SH-SY5Y (cell line): Measurements from ENCODE around the gene MAP3K14.

Experiments used
- GATA2 ChIP-seq: IDR thresholded peaks from 2 replicates; pipeline ENCODE4 v1.6.1; 2011; ENCODE audit warnings: mild to moderate bottlenecking, low read depth, low read length
- GATA3 ChIP-seq: IDR thresholded peaks from 2 replicates; pipeline ENCODE4 v1.6.1; 2011; ENCODE audit warnings: low read depth, mild to moderate bottlenecking, low read length, moderate library complexity

The MAP3K14 gene

DNA sequence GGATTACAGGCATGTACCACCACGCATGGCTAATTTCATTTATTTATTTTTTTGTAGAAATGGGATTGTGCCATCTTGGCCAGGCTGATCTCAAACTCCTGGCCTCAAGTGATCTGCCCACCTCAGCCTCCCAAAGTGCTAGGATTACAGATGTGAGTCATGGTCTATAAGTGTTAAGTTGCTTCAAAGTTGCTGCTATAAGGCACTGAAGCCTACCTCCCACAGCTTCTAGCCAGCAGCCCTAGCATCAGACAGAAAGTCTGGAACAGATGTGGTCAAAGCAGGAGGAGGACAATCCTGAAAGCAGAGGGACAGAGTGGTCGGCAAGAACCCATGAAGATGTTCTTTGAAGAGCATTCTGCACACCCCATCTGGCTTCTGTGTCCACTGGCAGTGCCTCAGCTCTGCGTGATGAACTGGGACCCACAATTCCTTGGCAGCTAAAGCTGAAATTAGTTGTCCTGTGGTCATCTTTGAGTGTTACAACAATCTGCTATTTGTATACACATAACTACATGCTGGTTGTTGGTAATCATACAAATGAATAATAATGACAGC lies 11.2 kb downstream of the MAP3K14 start:
- TF ChIP-seq GATA2 (no peak), GATA3 (no peak)

DNA sequence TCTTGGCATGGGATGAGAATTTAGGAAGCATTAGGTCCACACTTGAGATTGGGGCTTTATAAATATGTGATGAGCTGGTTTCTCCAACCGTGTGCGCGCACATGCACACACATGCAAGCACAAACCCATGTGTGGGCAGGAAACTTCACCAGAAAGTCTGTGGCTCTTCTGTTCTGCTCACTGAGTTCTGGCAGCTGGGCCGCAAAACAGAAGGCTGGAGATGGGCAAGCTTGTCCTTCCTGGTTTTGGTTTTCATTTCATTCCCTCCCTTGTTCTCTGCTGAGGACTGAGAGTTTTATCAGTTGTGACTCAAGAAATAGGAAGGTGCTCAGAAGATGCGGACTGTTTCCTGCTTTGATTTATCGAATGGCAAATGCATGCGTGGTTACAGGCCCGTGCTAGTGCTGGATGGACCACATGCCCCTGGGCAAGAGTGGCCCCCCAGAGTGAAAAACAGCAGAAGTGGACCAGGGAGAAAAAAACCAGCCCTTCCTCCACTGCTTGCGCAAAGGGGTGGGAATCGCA lies 14.1 kb downstream of the MAP3K14 start:
- no peak for TF ChIP-seq GATA3
- TF ChIP-seq GATA2: no peak

DNA sequence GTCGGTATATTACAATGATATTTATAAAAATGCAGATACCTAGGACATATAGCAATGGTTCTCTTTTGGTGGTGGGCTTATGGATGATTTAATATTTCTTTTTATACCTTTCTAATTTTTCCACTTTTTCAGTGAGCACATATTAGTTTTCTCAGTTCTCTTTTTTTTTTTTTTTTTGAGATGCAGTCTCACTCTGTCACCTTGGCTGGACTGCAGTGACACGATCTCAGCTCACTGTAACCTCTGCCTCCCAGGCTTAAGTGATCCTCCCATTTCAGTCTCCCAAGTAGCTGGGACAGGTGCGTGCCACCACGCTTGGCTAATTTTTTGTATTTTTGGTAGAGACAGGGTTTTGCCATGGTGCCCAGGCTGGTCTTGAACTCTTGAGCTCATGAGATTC lies 15.1 kb downstream of the MAP3K14 start:
- TF ChIP-seq GATA3 (no peak), GATA2 (no peak)

DNA sequence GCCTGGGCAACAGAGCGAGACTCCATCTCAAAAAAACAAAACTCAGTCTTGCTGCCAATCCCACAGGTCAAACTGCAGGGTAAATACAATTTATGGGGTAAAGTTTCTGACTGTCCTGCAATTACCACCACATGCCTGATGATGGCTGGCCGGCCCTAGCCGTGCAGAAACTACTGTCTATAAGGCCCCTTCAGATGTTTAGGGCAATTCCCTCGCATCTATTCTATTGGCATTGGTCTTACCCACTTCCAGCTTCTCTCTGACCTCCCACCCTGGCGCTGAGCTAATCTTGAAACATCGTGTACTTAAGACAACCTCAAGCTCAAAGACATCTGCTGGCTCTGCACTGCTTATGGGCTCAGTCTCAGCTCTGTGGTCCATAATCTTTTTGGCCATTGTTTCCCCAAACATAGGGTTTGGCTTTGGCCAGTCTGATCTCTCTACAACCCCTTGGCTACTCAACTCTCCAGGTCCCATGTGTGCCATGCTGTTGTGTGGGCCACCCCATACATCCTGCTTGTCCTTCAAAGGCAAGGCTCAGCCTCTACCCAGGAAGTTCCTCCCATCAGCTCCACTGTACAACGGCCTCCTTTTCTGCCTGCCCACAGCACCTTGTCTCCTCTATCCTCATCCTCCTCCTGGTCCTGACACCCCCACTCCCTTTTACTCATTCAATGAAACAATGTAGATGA lies 16.6 kb downstream of the MAP3K14 start:
- TF ChIP-seq GATA3: no peak
- no peak for TF ChIP-seq GATA2

DNA sequence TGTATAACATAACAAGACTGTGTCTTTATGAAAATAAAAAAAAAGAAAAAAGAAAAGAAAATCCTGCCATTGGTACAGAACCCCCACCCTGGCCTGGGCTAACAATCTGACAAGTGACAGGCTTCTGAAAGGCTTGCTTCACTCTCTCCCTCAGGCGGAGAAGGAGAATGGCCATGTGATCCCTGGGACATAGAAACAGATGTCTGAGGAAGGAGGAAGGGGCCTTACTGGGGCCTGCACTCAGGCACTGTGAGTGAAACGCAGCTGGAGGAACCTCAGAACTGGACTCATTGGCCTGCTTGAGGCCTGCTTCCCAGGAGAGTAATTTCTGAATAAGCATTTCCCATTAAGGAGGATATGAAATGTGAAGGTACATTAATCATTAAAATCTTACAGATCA lies 17.5 kb downstream of the MAP3K14 start:
- TF ChIP-seq GATA3: no peak
- TF ChIP-seq GATA2: no peak

DNA sequence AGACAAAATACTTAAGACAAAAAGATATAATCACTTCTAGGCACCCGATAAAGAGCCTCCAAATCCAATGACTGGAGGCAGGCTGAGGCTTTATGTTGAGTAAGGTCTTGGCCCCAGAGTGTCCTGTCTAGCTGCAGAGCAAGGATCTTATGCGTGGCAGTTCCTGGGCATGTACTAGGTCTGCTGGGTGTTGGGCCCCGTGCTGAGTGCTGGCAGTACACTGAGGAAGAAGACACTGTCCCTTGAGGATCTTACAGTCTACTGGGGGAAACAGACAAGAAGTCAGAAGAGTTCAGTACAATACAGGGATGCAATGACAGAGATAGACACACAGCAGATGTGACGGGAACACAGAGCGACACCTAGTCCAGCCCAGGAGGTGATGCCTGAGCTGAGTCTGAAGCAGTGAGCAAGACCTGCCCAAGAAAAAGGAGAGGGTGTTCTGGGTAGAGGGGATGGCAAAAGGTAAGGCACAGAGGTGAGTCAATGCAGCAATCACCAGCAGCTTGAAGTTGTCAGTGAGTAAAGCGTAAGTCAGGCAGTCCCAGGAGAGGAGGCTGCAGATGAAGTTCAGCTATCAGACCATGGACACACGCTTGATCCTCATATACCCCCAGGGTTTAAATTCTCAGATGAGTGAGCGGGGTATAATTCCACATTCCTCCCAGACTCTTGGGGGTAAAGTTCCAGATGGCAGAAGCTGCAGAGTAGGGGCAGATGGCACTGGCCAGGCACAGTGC lies 18.1 kb downstream of the MAP3K14 start:
- TF ChIP-seq GATA3: no peak

DNA sequence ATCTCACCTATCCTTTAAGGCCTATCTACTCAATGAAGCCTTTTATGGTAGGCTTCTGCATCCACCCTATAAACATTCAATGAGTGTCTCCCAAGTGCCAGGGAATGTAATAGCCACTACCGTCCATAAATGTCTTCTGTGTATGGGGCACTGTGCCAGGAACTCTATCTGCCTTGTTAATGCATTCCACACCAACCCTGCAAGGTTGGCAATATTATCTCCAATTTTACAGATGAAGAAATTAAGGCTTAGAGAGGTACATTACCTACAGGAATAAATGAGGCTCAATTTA lies 20.0 kb downstream of the MAP3K14 start:
- TF ChIP-seq GATA3: no peak
- TF ChIP-seq GATA2: no peak

DNA sequence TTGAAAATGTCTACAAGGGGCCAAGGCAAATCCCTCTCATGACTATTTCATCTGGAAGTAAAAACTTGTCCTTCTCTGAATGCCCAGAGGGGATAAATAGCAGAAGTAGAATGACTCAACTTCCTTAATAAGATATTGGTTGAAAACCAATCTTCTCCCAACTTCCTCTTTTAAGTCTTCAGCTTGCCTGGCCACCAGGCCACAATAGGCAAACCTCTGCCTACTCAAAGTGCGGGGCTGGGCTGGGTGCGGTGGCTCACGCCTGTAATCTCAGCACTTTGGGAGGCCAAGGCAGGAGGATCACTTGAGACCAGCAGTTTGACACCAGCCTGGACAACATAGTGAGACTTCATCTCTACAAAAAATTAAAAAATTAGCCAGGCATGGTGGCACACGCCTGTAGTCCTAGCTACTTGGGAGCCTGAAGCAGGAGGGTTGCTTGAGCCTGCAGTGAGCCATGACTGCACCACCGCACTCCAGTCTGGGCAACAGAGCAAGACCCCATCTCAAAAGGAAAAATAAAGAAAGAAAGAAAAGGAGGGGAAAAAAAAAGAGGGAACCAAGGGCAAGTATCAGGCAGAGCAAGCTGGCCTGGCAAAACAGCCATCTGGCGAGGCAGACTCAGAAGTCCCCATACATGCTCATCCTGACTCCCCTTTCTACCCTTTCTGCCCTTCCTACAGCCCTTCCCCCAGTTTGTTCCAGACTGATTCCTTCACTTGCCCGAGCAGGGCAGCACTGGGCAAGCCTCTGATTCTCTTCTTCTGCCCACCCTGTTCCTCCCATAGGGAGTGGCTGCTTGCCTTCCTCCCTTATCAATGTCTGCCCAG lies 20.6 kb downstream of the MAP3K14 start:
- TF ChIP-seq GATA2 (no peak), GATA3 (no peak)

DNA sequence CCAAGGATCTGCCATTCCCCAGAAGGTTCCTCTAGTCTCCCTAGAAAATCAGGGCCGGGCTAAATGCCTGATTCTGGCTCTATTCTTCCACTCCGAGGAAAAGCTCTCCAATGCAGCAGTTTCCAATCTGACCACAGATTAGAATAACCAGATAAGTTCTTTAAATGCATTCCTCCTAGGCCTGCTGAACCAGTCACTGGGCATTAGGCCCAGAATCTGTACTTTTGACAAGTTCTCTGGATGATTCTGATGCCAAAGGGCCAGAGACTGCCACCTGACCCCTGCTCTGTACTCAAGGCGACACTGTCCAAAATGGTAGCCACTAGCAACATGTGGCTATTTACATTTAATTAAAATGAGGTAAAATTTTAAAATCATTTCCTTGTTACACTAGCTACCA lies 22.3 kb downstream of the MAP3K14 start:
- TF ChIP-seq GATA3 (no peak), GATA2 (peak; percentile 82)

DNA sequence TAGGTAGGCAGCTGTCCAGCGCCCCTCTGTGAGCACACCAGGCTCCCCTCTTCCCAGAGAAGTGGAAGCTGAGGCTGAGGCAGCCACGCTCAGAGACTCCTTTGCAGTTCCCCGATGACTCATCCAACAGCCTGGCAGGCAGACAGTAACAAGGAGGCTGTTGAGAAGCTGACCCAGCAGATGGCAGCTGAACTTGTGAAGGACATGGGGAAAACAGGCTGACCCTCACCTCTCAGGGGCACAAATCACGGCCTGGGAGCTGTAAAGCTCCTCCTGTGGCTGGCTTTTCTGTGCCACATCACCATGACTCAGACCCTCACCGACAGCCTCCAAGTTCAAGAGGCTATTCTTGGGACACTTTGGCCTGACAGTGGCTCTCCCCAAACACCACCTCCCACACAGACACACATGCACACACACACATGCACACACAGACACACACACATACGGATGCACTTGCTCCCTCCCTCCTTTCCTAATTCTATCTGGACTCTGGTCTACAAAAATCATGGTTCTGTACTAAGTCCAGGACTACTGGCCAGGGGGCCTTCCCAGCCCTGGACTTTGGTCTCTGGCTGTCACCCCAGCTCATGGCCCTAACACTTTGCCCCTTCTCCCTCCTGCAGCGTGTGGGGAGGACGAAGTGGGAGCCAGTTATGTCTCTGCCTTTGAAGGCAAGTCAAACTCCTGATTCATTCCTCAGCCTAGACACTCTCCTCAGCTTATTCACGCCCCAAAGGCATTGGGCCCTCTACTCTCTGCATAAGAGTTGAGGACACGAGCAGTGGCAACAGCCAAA lies 23.2 kb downstream of the MAP3K14 start:
- TF ChIP-seq GATA3: no peak
- TF ChIP-seq GATA2: no peak

DNA sequence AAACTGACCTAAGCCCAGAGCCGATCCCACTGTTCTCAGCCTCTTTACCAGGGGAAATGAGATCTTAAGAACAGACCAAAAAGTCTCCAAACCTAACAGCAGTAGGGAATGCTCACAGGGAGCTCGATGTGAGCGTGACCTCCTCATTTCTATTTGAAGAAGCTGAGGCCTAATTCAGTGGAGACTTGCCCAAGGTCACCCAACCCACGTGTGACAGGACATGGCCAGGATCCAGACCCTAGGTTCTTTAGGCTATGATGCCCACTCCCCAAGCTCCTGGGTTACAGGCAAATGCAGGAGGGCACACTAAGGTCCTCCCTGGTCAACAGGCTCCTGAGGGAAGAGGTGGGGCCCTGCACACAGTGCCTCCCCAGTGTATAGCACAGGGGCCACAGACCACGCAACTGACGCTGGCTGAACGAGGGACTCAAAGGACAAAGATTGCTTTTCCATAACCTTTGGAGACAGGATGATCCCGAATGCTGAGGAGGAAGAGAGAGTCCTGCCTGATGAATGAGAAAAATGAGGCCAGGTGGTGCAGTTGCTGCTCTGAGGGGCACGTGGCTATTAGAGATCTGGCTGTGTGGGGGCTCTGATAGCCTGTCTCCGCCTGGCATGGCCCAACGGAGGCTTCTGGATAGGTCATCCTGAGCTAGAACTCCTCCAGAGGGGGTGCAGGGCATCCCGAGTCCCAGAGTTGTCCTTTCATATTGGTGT lies 24.0 kb downstream of the MAP3K14 start:
- TF ChIP-seq GATA3 (no peak), GATA2 (no peak)

DNA sequence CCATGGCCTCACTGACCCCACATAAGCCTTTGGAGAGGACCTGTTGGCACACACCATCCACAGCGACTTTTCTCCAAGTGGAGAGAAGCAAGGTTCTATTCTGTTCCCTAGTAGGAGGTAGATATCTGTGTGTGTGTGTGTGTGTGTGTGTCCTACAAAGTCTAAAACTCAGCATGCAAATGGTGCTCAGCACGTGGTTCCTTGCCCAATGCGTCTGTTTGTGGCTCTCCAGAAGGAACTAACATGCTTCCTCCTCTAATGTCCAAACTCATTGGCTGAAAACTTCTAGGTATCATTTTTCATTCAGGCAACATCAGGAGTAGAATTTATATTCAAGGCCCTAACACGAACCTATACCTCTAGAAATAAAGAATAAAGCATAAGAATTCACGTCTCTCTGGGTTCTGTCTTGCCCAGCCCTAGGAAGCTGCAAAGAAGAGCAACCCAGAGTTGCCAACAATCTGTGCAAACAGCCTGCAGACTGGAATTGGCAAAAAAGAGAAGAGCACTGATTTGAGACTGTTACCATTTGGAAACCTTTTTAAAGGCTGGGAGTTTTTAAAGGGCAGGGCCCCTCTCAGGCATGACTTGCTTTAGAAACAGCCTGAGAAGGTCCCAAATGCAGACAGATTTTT lies 25.5 kb downstream of the MAP3K14 start:
- TF ChIP-seq GATA3: no peak
- no peak for TF ChIP-seq GATA2

DNA sequence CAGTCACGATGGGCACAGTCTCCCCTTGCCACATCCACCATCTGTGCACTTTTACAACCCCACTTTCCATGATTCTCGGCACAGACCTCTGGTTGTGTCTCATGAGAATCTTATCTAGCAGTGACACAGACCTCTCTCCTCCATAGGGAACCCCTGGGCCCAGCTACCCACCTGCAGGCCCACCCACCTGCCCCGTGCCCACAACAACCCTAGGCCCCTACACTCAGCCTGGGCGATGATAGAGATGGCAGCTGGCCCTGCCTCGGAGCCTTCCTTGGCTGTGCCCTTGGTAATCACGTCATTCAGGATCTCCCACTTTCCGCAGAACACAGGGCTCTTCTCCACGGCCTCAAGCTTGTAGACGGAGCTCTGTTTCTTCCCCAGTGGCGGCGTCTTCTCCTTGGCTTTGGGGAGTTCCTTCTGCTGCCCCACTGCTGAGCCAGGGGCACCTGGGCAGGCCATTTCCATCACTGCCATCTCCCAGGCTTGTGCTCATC lies 26.5 kb downstream of the MAP3K14 start:
- TF ChIP-seq GATA2 (no peak), GATA3 (no peak)
